GM18873 (cell line): ENCODE data around the gene EVPL.

Experiments
- ATAC-seq: cut with Tn5 transposase; IDR thresholded peaks from one replicate; pipeline ENCODE4 v1.9.1; 2021; ENCODE audit warnings: mild to moderate bottlenecking, moderate library complexity, moderate number of reproducible peaks; ENCODE audit not compliant: unreplicated experiment, low FRiP score

The EVPL gene

DNA sequence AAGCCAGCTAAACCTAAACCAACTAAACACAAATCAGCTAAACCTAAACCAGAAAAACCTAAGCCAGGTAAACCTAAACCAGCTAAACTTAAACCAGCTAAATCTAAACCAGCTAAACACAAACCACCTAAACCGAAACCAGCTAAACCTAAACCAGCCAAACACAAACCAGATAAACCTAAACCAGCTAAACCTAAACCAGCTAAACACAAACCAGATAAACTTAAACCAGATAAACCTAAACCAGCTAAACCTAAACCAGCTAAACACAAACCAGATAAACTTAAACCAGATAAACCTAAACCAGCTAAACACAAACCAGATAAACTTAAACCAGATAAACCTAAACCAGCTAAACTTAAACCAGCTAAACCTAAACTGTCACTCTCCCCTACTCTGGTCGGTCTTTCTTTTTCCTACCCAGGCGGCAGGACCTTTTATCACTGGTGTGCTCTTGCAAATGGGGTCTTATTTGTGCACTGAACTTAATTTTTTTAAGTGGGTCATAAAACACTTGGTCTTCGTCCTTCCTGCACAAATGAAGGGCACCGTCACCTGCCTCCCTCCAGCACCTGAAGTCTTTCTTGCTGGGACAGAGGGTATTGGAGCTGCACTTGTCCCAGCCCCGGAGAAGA lies 7.2 kb downstream of the EVPL start:
- no peak for ATAC-seq

DNA sequence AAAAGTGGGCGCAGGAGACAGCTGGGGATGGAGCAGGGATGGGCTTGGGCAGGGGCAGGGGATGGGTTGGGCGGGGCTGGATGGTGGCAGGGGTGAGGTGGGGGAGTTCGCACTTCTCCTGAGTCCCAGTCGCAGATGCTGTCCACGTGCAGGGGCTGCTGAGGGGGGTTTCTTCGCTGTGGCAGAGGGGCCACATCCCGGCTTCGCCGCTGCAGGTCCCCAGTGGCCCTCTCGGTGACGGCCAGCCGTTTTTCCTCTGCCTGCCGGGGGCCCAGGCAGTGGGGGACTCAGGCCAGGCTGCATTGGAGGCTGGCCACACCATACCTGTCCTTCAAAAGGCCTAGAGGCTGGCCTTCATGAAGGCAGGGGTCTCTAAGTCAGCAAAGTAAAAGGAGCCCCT lies 8.3 kb downstream of the EVPL start:
- ATAC-seq, result no peak

DNA sequence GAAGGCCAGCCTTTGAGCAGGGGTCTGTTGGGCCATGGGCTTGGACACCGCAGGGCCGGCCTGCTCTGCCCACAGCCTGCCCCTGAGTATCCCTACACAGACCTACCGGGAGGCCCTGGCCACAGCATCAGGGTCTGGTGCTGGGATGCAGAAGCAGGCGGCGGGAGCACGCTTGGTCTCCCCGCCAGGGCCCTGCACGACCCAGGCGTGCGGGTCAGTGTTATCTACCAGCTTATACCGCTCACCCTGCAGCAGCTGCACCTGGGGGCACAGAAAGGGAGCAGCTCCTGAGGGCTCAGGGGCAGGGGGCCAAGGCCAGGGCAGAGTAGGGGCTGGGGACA lies 8.8 kb downstream of the EVPL start:
- ATAC-seq, result no peak

- no peak for ATAC-seq
Measured at GRCh38 chr17:76017481-76018339, 9.4 kb downstream of the EVPL start.

- ATAC-seq, result no peak
Measured at GRCh38 chr17:76014925-76015261, 12.2 kb downstream of the EVPL start.

DNA sequence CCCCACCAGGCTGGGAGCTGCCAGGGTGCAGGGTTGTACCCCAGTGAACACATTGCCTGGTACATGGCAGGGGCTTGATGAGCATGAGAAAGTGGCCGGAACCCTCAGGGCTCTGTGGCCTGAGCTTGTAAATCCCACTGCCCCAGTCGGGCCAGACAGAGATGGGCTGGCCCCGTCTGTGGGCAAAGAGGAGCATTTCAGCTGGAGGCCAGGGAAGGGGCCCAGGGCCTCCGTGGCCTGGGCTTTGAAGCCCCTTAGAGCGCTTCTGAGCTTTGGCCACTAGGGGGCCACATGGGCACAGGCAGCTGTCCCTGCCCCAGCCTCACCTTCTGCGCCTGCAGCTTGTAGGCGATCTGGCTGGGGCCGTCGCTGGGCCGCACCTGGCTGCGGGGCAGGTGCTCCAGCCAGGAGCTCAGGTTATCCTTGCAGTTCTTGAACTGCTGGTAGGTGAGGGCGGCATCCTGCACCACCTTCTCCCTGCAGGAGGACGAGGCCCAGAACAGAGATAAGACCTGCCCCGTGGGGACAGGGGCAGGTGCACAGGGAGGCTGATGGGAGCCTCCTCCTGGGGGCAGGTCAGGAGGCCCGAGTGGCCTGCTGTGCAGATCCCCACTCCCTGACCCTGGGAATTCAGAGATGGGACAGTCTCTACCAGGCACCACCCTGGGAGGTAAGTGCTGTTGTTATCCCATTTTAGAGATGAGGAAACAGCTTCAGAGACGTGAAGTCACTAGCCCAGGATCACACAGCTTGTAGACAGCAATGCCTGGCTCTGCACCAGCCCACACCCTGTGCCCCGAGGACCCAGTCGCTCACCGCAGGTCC lies 12.8 kb downstream of the EVPL start:
- ATAC-seq, result no peak

DNA sequence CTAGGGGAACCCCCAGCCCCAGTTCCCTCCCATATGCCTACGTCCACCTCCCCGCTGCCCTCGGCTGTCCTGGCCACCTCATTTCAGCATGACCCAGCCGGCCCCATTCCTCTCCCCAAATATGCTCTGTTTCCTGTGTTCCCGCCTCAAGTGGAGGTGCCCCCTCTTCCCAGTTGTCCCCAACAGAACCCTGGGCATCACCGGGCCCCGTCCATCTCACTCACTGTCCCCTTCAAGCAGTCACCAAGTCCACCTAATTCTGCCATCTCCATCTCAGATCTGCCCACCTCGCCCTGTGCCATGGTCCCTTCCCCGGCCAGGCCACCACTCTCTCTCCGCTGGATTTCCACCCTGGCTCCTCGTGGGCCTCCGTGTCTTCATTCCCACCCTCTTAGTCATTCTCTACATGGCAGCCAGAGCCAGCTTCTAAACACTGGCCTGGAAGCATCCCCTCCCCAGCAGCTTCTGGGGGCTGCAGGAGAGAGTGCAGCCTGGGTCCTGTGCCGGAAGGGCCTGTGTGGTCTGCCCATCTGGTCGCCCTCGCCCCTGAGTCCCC lies 13.7 kb downstream of the EVPL start:
- no peak for ATAC-seq

GRCh38 chr17:76011951-76012350 lies 15.2 kb downstream of the EVPL start:
- ATAC-seq, result no peak

GRCh38 chr17:76009969-76010661 lies 17.0 kb downstream of the EVPL start:
- no peak for ATAC-seq

- ATAC-seq, result no peak
Measured at GRCh38 chr17:76009447-76009846, 17.7 kb downstream of the EVPL start.

GRCh38 chr17:76008630-76009425 lies 18.3 kb downstream of the EVPL start:
- no peak for ATAC-seq

DNA sequence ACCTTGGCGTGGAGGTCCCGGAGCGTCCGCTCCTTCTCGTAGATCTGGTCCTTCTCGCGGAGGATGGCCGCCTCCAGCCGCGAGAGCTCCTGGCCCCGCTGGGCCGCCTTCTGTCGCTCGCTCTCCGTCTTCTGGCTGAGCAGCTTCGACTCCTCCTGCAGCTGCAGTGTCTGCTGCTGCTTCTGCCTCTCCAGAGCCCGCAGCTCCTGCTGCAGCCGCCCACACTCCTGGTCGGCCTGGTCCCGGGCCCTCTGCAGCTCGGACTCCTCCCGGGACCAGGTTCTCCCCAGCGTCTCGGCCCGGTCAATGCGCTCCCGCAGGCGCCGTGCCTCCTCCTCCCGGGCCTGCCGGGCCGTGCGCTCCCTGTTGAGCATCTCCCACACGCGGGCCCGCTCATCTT lies 18.9 kb downstream of the EVPL start:
- no peak for ATAC-seq

DNA sequence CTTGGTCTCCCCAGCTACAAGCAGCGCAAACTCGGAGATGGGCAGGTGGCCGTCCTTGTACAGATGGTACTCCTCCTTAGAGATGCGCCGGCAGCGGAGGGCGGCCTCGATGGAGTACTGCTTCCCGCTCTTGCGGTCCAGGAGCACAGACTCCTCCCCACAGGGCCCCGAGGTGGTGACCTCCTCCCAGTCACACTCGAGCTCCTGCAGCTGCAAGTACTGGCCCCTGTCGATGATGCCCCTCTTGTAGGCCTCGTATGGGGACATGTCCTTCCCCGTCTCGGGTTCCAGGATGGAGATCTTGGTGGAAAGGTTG lies 19.3 kb downstream of the EVPL start:
- ATAC-seq, result no peak

- no peak for ATAC-seq
Measured at GRCh38 chr17:76007131-76007849, 19.8 kb downstream of the EVPL start.

DNA sequence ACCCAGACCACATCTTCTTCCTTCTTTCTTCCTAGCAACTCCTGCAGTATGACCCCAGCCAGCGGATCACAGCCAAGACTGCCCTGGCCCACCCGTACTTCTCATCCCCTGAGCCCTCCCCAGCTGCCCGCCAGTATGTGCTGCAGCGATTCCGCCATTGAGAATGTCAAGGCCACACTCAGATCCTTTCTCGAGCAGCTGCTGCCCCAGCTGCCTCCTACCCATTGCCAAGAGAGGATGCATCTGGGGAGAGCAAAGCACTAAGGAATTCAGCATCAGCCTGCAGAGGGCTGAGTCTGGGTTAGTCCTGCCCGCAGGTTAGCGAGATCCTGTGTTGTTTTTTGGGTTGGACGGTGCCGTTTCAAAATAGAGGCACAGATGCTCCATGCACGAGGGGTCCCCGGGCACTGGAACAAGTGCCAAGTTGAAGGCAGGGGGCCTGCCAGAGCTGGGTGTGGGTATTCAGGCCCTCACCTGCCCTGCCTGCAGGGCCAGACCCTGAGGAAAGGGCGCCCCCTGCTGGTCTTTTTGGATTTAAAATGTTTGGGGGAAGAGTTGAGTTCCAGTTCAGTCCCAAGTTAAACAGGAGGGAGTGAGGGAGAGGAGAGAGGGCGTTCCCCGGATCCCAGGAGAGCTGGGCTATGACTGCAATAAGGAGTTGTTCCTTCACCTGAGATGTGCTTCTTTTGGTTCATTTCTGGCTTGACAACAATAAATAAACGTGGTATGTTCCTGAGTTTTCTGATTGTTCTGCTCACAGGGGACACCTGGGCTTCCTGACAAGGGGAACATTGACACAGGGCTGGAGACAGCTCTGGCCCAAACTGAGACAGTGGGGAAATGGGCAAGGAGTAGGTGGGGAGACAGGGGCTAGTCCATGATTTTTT lies 21.6 kb downstream of the EVPL start:
- ATAC-seq, result no peak

- no peak for ATAC-seq
Measured at GRCh38 chr17:76004750-76005262, 22.3 kb downstream of the EVPL start.

DNA sequence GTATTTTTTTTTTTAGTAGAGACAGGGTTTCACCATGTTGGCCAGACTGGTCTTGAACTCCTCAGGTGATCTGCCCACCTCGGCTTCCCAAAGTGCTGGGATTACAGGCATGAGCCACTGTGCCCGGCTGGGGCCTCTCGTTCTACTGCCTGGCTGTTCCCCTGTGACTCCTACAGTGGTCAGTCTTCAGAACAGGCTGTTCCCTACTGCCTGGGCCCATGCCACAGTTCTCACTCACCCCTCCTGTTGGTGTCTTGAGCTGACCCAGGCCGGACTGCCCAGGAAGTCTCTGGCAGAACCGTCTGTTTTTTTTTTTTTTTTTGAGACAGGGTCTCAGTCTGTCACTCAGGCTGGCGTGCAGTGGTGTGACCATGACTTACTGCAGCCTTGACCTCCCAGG lies 23.2 kb downstream of the EVPL start:
- no peak for ATAC-seq

DNA sequence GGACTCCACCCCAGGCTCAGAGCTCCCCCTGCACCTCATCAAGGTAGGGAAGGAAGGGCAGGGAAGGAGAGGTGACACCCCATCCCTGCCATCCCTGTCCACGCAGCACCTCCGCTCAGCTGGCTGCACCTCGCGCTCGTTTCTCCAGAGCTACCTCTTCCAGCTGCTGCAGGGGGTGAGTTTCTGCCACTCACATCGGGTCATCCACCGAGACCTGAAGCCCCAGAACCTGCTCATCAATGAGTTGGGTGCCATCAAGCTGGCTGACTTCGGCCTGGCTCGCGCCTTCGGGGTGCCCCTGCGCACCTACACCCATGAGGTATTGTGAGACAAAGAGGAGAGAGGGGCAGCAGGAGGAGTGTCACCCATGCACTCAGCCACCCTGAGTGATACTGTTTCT lies 25.0 kb downstream of the EVPL start:
- ATAC-seq, result no peak
